Mammary epithelial cell (primary cell): ENCODE data around the gene KLHL18.

Experiments
- EZH2 ChIP-seq: IDR thresholded peaks from 2 replicates; pipeline ENCODE4 v1.6.1; 2012; ENCODE audit warnings: low read length, inconsistent platforms, borderline replicate concordance
- TF ChIP-seq, protein P1 (sequence below), 2 donors: IDR thresholded peaks in 1 of 2; conservative IDR thresholded peaks in 1 of 2; 2 replicates each; pipeline ENCODE4 v1.5.1; 2011 to 2012; ENCODE audit warnings: inconsistent platforms in 2 of 2, low read length in 2 of 2, mild to moderate bottlenecking in 2 of 2, control low read depth in 1 of 2, low read depth in 1 of 2; ENCODE audit not compliant: insufficient read depth in 1 of 2; ENCODE audit errors: extremely low read depth in 1 of 2

DNA sequence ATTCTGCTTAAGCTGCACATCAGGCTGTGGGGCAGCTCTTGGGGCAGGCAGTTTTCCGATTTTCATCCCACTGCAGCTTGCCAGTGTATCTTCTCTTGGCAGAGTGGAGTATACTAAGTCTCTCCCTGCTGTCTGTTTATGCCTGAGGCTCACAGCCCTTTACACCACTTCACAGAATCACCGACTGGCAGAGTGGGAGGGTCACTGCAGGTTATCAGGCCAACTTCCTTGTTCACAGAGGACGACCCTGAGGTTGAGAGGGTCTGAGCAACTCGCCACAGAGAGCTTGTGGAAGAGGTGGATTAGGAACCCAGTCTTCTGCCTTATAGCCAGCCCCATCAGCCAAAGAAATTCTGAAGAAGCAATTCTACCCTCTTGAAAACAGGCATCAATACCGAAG, 31.1 kb upstream of the KLHL18 start:
- TF ChIP-seq, protein P1, sequence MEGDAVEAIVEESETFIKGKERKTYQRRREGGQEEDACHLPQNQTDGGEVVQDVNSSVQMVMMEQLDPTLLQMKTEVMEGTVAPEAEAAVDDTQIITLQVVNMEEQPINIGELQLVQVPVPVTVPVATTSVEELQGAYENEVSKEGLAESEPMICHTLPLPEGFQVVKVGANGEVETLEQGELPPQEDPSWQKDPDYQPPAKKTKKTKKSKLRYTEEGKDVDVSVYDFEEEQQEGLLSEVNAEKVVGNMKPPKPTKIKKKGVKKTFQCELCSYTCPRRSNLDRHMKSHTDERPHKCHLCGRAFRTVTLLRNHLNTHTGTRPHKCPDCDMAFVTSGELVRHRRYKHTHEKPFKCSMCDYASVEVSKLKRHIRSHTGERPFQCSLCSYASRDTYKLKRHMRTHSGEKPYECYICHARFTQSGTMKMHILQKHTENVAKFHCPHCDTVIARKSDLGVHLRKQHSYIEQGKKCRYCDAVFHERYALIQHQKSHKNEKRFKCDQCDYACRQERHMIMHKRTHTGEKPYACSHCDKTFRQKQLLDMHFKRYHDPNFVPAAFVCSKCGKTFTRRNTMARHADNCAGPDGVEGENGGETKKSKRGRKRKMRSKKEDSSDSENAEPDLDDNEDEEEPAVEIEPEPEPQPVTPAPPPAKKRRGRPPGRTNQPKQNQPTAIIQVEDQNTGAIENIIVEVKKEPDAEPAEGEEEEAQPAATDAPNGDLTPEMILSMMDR (conservative IDR thresholded peaks at IDR 0.05 in 1 of 2, IDR thresholded peaks at IDR 0.05 in 1 of 2; ENCODE audit: extremely low read depth in 1 of 2, insufficient read depth in 1 of 2, low read depth in 1 of 2, low read length in 2 of 2): no peak
- no peak for TF ChIP-seq EZH2
